ENCODE measurements around the gene CORO1A.
"Not testable (repeated sequence)": the region's sequence is repeated elsewhere in the genome, so short reads cannot be mapped to it uniquely, and the experiment has no call there.

Gene CORO1A

DNA sequence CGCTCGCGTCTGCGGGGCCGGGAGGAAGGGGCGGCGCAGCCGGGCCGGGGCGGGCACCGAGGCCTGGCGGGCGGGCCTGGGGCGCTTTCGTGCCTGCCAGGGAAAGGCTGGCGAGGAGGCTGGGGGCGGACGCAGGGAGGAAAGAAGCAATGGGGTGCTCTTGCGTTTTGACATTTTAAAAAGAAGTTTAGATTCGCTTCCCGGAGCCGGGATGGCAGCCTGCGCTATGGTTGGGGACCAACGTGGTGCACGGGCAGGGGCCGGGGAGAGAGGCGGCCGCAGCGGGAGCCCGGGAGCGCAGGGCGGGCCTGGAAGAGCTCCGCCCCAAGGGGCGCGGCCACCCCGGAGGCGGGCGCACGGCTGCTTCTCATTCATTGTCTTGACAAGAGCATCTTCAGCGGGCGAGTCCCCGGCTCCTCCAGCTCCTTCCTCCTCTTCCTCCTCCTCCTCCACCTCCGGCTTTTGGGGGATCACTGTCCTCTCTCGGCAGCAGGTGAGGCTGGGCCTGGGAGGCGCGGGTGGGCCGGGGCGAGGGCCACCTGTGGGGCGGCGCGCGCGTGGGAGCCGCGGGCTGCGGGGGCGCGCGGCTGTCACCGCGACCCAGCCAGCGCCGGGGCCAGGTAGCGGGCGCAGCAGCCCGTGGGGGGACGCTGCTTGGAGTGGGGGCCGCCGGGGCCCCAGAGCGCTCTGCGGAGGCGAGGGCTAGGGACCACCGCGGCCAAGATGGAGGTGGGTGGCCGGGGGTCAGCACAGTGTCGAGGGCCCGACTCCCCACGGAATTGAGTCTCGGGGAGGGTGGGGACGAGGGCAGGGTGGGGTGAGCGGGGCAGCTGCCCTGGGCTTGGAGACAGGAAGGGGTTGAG is at the start of gene CORO1A:
CORO1A (plus strand) TSS at position 370 of the 863 bp plus-strand sequence. CDS start 1,608 bp downstream, outside the sequence.
- no peak for DNase-seq

DNA sequence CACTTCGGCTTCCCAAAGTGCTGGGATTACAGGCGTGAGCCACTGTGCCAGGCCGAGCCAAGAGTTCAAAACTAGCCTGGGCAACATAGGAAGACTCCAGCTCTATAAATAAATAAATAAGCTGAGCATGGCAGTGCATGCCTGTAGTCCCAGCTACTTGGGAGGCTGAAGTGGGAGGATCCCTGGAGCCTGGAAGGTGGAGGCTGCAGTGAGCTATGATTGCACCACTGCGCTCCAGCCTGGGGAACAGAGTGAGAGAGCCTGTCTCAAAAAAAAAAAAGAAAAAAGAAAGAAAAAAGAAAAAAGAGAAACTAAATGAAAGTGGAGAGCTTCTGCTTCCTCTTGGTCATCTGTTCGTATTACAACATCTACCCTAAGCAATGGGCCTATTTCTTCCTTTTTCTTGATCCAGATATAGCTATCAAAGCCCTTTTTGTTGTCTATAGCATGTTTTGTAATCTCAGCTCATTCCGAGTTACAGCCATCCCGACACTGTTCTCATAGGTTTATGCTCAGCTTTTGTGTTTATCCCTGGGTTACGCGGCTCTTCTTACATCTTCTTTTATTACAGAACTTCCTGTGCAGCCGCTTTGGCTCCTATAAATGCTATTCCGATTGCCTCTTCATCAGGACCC is 46.3 kb upstream of the CORO1A start:
- DNase-seq = no peak

DNA sequence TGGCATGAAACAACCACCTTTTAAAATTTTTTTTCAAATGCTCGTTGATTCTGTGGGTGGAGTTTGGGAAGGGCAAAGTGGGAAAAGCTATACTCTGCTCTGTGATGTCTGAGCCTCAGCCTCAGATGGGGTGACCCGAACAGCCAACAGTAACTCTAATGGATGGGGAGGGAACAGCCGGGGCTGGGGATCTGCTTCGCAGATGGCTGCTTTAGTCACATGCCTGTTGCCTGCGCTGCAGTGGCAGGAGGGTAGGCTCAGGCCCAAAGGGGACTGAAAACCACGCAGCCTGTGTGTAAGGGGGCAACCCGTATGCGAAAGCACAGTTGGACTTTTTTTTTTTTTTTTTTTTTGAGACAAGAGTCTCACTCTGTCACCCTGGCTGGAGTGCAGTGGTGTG is 45.5 kb upstream of the CORO1A start:
- no peak for DNase-seq

DNA sequence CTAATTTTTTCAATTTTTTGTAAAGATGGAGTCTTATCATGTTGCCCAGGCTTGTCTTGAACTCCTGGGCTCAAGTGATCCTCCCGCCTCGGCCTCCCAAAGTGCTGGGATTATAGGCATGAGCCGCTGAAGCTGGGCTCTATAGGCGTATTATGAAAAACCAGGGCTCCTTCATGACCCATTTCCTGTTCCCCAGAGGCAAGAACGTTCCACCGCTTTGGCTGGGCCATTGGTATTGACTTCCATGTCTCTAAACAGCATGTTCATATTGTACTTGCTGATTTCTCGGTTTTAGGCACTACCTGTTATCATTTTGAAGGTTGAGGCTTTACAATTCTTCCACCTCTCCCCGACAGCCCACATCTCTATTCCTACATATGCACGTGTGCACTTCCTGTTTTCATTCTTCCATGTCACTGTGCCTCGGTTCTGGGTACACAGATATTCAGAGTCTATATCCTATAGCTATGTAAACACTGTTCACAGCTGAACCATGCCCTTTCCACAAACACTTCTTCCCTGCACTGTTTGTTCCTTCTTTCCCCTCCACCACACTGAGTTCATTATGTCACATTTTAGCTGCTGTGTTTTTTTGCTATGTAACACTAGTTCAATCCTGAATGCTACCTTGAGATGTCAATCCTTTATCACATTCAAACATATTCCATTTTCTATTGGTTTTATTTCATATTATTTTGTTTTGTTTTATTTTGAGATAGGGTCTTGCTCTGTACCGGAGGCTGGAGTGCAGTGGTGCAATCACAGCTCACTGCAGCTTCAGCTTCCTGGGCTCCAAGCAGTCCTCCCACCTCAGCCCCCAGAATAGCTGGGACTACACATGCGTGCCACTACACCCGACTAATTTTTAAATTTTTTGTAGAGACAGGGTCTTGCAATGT is 43.6 kb upstream of the CORO1A start:
- no peak for DNase-seq

DNA sequence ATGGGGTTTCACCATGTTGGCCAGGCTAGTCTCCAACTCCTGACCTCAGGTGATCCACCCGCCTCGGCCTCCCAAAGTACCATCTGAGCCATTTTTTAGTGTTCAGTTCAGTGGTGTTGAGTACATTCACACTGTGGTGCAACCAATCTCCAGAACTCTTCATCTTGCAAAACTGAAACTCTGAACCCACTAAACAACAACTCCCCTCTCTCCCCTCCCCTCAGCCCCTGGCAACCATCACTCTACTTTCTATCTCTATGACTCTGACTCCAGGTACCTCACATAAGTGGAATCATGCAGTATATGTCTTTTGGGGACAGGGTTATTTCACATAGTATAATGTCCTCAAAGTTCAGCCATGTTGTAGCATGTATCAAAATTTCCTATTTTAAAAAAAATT is 41.7 kb upstream of the CORO1A start:
- no peak for DNase-seq

DNA sequence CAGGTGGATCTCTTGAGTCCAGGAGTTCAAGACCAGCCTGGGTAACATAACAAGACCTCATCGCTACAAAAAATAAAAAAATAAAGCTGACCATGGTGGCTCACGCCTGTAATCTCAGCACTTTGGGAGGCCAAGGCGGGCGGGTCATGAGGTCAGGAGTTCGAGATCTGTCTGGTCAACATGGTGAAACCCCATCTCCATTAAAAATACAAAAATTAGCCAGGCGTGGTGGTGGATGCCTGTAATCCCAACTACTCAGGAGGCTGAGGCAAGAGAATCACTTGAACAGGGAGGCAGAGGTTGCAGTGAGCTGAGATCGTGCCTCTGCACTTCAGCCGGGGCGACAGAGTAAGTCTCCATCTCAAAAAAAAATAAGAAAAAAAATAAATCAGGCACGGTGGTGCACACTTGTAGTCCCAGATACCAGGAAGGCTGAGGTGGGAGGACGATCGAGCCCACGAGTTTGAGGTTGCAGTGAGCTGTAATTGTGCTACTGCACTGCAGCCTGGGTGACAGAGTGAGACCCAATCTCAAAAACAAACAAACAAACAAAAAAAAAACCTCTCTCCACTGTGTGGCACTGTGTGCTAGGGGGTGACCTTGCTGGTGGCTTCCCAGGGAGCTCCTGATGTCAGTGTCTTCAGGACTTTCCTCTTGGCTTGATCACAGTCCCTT is 40.6 kb upstream of the CORO1A start:
- DNase-seq = no peak

DNA sequence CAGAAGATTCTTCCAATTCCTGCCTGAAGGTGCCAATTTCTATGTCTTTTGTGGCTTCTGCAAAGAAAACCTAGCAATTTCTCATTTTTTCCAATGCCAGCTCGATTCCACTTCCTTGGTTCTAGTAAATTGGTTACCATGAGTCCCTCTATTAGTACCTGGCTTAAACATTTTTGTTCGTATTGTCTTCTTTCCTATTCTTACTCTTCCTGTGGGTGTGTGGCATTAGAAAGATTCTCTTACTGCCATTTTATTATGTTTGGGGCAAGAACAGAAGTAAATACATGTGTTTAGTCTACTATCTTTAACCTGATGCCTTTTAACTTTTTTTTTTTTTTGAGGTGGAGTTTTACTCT is 40.1 kb upstream of the CORO1A start:
- no peak for DNase-seq

DNA sequence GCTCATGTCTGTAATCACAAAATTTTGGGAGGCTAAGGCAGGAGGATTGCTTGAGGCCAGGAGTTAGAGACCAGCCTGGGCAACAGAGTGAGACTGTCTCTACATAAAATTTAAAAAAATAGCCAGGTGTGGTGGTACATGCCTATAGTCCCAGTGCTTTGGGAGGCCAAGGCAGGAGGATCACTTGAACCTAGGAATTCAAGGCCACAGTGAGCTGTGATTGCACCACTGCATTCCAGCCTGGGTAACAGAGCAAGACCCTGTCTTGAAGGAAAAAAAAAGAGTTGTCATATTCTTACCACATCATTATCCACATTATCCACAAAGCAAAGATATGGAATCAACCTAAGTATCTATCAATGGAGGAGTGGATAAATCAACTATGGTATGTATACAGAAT is 39.4 kb upstream of the CORO1A start:
- DNase-seq = no peak

DNA sequence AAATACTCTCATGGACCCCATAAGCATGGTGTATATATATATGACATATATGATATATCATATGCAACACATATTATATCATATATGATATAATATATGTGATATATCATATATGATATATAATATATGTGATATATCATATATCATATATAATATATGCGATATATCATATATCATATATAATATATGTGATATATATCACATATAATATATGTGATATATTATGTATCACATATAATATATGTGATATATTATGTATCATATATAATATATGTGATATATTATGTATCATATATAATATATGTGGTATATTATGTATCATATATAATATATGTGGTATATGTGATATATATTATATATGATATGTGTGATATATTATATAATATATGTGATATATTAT is 38.5 kb upstream of the CORO1A start:
- no peak for DNase-seq

DNA sequence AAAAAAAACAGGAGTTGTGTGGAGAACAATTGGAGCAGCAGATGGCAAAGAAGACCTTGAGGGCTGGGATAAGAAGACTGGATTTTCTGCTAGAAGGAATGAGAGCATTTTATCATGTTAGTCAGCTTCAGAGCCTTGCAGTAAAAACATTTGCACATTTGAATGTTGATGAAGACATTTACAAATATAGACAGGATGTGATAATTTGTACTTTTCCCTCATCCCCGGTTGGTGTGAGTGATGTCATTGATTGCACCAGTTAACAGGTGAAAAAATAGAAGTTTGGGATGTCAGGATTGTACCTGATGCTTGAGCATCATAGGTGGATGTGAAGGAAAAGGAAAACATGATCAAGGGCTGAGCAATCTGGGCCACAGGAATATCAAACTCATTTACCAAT is 37.7 kb upstream of the CORO1A start:
- DNase-seq = peak; percentile 62

DNA sequence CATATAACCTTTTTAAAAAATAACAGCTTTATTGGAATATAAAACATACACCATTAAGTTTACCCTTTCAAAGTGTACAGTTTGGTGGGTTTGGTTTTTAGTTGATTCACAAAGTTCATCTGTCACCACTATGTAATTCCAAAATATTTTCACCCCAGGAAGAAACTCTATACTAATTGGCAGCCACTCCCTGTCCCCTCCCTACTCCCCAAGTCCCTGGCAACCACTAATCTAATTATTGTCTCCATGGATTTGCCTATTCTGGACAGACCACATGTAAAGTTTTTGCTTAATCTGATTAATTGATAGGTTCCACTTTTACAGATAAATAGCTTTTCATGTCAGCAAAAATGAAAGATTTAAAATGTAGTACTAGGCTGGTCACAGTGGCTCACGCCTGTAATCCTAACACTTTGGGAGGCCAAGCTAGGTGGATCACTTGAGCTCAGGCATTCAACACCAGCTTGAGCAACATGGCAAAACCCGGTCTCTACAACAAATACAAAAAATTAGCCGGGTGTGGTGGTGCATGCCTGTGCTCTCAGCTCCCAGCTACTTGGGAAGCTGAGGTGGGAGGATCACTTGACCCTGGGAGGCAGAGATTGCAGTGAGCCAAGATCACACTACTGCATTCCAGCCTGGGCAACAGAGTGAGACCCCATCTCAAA is 35.4 kb upstream of the CORO1A start:
- DNase-seq = no peak

DNA sequence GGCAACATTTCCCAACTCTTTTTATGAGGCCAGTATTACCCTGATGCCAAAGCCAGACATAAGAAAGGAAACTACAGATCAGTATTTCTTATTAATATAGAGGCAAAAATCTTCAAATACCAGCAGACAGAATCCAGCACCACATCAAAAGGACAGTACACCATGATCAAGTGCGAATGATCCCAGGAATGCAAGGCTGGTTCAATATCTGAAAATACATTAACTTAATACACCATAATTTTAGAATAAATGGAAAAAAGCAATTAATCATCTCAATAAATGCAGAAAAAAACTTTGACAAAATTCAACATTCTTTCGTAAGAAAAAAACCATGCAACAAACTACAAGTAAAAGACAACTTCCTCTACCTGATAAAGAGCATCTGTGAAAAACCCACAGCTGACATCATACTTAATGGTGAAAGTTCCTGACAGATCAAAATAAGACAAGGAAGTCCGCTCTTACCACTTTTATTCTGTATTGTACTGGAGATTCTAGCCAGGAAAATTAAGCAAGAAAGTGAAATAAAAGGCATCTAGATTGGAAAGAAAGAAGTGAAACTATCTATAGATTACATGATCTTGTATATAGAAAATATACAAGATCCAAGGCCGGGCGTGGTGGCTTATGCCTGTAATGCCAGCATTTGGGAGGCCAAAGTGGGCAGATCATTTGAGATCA is 34.0 kb upstream of the CORO1A start:
- DNase-seq = no peak

DNA sequence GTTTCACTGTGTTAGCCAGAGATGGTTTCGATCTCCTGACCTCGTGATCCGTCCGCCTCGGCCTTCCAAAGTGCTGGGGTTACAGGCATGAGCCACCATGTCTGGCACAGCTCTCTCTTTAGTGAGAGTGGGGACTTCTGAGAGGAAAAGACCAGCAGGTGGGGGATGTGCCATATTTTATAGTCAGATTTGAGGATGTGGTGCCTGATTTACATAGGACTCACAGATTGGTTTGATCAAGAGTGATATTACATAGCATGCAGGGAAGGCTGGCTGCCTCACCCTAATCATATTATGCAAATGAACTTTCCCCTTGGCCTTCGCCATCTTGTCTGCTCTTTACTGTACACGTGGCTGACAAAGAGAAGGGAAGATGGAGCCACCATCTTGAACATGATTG is 32.3 kb upstream of the CORO1A start:
- DNase-seq = no peak

DNA sequence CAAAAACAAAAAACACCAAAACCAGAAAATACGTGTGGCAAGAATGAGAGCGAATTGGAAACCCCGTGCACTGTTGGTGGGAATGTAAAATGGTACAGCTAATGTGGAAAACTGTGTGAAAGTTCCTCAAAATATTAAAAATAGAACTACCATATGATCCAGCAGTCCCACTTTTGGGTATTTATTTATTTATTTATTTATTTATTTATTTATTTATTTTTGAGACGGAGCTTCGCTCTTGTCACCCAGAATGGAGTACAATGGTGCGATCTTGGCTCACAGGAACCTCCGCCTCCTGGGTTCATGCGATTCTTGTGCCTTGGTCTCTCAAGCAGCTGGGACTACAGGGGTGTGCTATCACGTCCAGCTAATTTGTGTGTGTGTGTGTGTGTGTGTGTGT is 30.9 kb upstream of the CORO1A start:
- DNase-seq = no peak

DNA sequence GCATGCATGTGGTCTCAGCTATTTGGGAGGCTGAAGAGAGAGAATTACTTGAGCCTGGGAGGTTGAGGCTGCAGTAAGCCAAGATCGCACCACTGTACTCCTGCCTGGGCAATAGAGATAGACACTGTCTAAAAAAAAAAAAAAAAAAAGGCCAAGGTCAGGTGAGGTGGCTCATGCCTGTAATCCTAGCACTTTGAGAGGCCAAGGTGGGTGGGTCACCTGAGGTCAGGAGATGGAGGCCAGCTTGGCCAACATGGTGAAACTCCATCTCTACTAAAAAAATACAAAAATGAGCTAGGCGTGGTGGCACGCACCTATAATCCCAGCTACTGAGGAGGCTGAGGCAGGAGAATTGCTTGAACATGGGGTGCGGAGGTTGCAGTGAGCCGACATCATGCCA is 28.2 kb upstream of the CORO1A start:
- no peak for DNase-seq

DNA sequence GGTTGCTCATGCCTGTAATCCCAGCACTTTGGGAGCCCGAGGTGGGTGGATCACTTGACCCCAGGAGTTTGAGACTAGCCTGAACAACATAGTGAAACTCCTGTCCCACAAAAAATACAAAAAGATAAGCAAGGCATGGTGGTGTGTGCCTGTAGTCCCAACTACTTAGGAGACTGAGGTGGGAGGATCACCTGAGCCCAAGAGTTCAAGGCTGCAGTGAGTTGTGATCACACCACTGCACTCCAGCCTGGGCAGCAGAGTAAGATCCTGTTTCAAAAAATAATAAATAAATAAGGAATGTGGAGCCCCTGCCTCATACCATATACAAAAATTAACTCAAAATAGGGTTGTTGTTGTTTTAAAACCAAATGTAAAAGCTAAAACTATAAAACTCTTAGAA is 26.2 kb upstream of the CORO1A start:
- DNase-seq = no peak

DNA sequence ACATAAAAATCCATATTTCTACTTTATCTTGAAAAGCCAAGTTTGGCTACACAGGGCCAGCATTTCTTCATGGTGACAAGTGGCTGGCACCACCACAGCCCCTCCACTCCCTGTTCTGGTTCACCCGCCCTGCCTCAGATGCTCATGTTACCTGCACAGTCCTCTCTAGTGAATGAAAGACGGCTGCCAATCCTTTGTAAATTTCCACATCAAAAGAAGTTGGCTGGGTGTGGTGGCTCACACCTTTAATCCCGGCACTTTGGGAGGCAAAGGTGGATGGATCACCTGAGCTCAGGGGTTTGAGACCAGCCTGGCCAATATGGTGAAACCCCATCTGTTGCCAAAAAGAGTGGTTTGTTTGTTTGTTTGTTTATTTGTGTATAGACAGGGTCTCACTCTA is 19.9 kb upstream of the CORO1A start:
- DNase-seq = no peak

DNA sequence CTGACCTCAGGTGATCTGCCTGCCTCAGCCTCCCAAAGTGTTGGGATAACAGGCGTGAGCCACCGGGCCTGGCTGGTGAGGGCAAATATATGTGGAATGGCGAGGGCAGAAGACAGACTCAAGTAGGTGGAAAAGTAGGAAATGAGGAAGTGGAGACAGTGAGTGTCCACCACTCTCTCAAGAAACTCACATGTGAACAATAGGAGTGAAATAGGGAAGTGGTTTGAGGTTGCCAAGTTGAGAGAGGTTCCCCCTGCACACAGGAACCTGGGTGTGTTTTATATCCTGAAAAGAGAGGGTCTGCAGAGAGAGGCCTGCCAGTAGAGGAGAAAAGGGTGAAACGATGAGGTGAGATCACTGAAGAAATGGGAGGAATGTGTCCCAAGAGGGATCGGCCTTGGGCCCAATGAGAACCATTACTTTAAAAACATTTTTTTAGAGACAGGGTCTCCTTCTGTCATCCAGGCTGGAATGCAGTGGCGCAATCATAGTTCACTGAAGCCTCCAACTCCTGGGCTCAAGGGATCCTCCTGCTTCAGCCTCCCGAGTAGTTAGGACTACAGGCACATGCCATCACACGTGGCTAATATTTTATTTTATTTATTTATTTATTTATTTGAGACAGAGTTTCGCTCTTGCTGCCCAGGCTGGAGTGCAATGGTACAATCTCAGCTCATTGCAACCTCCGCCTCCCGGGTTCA is 17.1 kb upstream of the CORO1A start:
- DNase-seq = no peak

DNA sequence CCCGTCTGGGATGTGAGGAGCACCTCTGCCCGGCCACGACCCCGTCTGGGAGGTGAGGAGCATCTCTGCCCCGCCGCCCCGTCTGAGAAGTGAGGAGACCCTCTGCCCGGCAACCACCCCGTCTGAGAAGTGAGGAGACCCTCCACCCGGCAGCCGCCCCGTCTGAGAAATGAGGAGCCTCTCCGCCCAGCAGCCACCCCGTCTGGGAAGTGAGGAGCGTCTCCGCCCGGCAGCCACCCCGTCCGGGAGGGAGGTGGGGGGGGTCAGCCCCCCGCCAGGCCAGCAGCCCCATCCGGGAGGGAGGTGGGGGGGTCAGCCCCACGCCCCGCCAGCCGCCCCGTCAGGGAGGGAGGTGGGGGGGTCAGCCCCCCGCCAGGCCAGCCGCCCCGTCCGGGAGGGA is 14.7 kb upstream of the CORO1A start:
- not testable (repeated sequence) for DNase-seq

DNA sequence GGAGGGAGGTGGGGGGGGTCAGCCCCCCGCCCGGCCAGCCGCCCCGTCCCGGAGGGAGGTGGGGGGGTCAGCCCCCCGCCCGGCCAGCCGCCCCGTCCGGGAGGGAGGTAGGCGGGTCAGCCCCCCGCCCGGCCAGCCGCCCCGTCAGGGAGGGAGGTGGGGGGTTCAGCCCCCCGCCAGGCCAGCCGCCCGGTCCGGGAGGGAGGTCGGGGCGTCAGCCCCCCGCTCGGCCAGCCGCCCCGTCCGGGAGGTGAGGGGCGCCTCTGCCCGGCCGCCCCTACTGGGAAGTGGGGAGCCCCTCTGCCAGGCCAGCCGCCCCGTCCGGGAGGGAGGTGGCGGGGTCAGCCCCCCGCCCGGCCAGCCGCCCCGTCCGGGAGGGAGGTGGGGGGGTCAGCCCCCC is 14.0 kb upstream of the CORO1A start:
- not testable (repeated sequence) for DNase-seq

DNA sequence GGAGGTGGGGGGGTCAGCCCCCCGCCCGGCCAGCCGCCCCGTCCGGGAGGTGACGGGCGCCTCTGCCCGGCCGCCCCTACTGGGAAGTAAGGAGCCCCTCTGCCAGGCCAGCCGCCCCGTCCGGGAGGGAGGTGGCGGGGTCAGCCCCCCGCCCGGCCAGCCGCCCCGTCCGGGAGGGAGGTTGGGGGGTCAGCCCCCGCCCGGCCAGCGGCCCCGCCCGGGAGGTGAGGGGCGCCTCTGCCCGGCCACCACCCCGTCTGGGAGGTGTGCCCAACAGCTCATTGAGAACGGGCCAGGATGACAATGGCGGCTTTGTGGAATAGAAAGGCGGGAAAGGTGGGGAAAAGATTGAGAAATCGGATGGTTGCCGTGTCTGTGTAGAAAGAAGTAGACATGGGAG is 13.3 kb upstream of the CORO1A start:
- DNase-seq = not testable (repeated sequence)
